ENCODE data around the gene TEX50.

- no peak for TF ChIP-seq CTCF (IDR thresholded peaks at IDR 0.05)
- TF ChIP-seq POLR2AphosphoS5 (IDR thresholded peaks at IDR 0.05) = no peak
These were observed 3.2 kb downstream of the TEX50 start for GRCh38 chr1:173638043-173639021.

Measured in prostate gland (tissue), 2 donors.